HG03457 (cell line): Measurements from ENCODE around the gene LSS.
"Not testable (repeated sequence)": the region's sequence is repeated elsewhere in the genome, so short reads cannot be mapped to it uniquely, and the experiment has no call there.

Source experiments
- ATAC-seq: cut with Tn5 transposase; IDR thresholded peaks from one replicate; pipeline ENCODE4 v1.9.1; 2021; ENCODE audit warnings: moderate number of reproducible peaks; ENCODE audit not compliant: unreplicated experiment

Gene LSS

GRCh38 chr21:46141767-46142581 is 86.6 kb downstream of the LSS start:
- no peak for ATAC-seq

DNA sequence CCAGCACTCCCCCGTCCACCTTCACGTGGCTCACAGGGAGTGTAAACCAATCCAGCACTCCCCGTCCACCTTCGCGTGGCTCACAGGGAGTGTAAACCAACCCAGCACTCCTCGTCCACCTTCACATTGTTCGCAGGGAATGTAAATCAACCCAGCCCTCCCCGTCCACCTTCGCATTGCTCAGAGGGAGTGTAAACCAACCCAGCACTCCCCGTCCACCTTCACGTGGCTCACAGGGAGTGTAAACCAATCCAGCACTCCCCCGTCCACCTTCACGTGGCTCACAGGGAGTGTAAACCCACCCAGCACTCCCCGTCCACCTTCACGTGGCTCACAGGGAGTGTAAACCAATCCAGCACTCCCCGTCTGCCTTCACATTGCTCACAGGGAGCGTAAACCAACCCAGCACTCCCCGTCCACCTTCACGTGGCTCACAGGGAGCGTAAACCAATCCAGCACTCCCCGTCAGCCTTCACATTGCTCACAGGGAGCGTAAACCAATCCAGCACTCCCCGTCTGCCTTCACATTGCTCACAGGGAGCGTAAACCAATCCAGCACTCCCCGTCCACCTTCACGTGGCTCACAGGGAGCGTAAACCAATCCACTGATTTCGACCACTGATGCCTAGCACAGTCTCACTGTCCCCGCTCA is 88.1 kb downstream of the LSS start:
- ATAC-seq, result not testable (repeated sequence)

GRCh38 chr21:46139686-46140085 is 88.9 kb downstream of the LSS start:
- ATAC-seq, result no peak

DNA sequence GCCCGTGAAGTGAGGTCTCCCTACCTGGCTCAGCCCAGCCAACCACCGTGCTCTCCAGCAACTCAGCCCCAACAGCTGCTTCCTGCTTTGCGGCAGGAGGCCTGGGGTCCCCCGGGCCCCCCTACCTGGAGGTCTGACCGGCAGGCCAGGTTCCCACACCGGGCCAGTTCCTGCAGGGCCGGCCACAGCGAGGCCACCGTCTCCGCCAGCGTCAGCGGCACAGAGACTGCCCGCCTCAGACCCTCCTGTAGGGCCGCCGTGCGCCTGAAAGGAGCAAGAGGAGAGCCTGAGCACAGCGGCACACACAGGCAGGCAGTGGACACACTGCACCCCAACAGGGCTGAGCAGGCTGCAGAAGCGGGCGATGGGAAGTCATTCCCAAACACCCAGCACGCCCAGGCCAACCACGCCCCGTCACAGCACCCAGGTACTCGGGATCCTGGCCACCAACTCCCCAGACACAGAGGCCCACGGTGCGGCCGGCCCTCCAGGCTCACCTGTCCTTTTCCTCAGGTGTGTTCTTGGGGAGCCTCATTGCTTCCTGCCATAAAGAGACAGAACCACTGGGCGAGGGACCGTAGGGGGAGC is 90.1 kb downstream of the LSS start:
- no peak for ATAC-seq
